GM19467 (cell line): Measurements from ENCODE around the gene MAML3.

Experiments used
- ATAC-seq: cut with Tn5 transposase; IDR thresholded peaks from one replicate; pipeline ENCODE4 v1.9.1; 2021; ENCODE audit warnings: mild to moderate bottlenecking, moderate library complexity; ENCODE audit not compliant: unreplicated experiment

MAML3 gene

GRCh38 chr4:139768366-139768765 is 385.6 kb downstream of the MAML3 start:
- ATAC-seq = no peak

DNA sequence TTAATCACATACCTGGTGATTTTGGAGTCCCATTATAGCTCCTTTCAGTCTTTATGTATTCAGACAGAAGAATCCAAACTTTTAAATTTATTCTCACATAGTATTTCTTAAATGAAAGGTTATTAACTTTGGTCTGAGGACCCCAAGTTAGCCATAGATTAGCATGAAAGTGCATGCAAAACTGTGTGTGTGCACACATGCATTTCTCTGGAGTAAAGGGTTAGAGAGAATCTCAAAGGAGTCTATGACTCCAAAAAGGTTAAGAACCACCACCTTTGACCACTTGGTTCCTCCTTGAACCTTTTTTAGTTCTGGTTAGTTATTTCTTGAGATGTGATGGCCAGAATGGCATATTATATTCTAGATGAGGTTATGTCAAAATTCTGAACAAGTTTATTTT is 386.4 kb downstream of the MAML3 start:
- ATAC-seq = no peak

- no peak for ATAC-seq
Measured at GRCh38 chr4:139767168-139767567, 386.8 kb downstream of the MAML3 start.

DNA sequence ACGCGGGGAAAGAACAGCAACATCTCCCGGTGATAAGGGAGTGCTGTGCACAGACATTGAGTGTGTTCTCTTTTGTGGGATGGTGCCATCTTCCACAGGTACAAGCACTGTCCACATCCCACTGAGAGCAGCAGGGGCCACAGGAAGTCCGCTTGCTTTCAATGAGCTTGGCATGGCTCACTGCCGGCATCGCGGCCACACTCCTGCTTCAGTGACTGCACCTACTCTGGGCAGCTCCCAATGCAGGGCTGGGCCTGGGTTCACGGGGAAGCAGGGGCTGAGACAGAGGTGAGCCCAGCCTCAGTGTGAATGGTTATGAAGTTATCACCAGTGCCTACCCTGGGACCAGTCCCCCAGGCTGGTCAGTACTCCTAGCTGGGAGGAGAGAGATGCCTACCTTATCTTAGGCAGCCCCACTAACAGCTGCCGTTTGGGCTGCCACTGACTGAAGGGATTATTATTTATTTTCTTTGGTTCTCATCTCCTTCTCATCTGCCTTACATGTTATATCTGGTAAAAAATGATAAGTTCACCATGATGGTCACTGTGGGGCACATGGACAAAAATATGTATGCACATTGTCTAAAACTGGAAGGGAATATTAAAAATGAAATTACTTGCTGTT is 389.2 kb downstream of the MAML3 start:
- ATAC-seq = no peak

GRCh38 chr4:139764182-139764581 is 389.8 kb downstream of the MAML3 start:
- no peak for ATAC-seq

- no peak for ATAC-seq
Measured at GRCh38 chr4:139763672-139764071, 390.3 kb downstream of the MAML3 start.

DNA sequence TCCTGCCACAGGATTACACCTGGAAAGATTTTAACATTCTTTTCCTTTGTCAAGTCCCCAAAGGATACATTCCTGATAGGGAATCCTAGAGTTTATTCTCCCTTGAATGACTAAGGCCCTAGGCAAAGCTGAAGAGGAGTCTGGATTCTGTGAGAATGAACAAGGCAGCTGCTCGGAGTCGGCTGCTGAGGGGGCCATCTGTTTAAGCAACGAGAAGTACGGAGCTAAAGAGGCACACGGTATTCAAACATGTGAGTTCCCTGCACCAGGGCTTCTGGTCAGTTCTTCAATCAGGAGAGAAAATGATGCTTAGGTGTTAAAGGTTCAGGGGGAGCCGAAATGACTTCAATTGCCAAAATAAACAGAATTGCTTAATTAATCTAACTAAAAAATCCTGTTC is 390.8 kb downstream of the MAML3 start:
- no peak for ATAC-seq

- ATAC-seq = no peak
Measured at GRCh38 chr4:139762720-139763119, 391.3 kb downstream of the MAML3 start.

GRCh38 chr4:139761461-139761860 is 392.5 kb downstream of the MAML3 start:
- ATAC-seq = peak; percentile 61

- no peak for ATAC-seq
Measured at GRCh38 chr4:139760567-139760966, 393.4 kb downstream of the MAML3 start.

DNA sequence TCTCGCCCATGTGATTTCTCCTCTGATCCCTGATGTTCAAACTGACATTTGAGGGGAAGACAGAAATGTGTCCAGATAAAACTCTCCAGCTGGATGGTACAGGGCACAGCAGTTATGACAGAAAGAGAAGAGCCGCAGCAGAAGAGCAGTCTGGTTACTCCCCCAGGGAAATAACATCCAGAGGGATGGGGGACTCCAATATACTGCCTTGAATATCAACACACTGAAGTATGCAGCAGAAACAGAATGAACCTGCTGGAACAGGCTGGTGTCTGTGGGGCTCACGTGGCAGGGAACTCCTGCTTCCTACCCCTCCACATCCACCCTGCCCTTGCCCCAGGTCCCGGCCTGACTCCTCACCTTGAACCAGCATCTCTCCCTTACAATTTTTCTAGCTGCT is 394.9 kb downstream of the MAML3 start:
- no peak for ATAC-seq

DNA sequence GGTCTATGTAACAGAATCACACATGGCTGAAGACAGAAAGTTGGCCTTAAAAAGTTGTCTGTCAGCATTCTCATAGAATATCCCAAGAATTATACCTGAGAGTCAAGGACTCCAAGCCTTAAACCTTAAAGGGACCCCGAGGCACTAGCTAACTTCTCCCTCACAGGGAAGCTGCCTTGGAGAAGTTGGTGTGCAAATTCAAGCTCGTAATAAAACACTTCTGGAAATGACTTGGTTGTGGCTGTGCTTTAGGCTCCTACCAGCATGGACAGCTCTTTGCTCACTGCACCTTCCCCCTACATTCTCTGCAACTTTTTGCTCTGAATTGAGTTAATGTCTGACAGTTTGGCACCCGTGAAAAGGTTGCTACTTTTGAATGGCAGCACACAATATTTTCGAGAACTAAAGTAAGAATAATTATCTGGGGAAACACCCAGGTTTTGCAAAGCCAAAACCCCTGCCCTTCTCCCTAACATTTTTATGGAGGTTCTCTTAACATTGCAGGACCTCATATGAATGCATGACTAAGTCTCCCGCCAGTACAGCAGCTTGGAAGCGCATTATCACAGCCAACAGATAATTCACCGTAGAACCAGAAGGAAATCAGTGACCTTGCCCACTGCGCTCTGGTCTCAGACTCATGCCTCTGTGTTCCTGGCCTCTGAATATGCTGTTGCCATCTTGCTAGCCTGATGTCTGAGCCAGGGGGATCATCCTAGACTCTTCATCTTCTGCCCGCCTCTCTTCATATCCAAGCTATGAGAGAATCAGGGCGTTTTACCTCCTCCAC is 397.4 kb downstream of the MAML3 start:
- no peak for ATAC-seq

GRCh38 chr4:139754938-139755337 is 399.0 kb downstream of the MAML3 start:
- ATAC-seq = no peak

DNA sequence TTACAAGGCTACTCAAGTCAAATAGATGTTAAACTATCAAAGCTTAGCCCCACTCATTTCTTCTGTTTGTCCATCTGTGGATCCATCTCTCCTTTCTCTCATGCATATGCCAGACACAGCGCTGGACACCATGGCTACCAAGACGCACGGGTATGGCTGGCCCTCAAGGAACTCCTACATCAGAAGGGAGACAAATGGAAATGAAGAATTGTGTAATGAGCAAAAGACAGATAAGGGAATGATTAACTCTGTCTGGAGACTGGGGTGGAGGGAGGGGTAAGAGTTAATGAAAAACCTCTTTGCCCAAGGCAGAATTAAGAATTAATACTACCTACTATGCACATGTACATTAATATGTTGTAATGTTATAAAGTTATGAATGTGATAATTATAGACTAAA is 400.3 kb downstream of the MAML3 start:
- no peak for ATAC-seq

GRCh38 chr4:139749835-139750498 is 404.0 kb downstream of the MAML3 start:
- no peak for ATAC-seq

GRCh38 chr4:139749338-139749737 is 404.6 kb downstream of the MAML3 start:
- ATAC-seq = no peak

- ATAC-seq = no peak
Measured at GRCh38 chr4:139746431-139747171, 407.4 kb downstream of the MAML3 start.

DNA sequence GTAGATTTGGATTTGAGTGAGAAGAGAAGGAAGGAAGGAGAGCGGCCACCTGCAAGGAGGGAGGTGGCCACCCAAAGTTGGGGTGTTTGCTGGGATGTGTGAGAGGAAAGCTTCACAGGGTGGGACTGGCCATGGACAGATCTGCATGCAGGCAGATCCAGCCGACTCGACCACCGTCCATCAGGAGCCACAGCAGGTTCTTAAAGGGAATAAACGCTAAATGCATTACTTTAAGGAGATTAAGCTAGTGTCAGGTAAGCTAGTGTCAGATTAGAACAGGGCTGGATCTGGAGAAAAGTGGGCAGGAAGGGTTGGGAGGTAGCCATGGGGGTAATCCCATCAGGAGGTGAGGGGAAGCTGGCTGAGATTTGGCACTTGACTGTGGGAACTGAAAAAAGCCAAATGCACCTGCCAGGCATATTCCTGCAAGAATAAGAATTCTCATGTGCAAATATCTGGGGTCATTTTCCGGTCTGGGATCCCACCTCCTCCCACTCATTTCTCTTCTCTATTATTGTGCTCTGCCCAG is 408.8 kb downstream of the MAML3 start:
- ATAC-seq = no peak

- ATAC-seq = no peak
Measured at GRCh38 chr4:139744232-139744631, 409.8 kb downstream of the MAML3 start.

DNA sequence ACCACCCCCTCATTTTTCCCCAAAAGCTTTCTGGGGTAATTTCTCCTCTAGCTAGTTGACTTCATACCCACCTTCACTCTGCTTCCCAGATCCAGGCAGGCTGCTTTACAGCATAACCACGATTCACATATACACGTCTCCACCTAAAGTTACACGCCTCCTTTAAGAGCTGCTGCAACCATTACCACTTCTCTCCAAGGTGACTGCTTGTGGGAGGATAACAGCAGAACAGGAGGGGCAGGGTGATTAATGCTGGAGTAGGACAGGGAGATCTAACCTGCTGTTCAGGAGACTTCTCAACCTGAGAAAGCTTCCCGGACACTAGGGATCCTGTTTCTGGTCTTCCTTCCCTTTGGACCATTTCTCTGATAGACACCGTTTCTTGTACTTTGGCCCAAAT is 411.0 kb downstream of the MAML3 start:
- no peak for ATAC-seq

GRCh38 chr4:139740531-139741041 is 413.4 kb downstream of the MAML3 start:
- ATAC-seq = no peak
